Measurements from ENCODE around the gene TOR2A. TPM values are rescaled to one million over a fixed set of nuclear protein-coding genes. Genes with fewer than 3 reads are reported as not detected.

TOR2A gene
- total and polyA plus RNA-seq, 2 donors (not counting 3 experiments of a cell fraction or from before 2014, with no cell fraction given) = 19.3 to 23.9 TPM

DNA sequence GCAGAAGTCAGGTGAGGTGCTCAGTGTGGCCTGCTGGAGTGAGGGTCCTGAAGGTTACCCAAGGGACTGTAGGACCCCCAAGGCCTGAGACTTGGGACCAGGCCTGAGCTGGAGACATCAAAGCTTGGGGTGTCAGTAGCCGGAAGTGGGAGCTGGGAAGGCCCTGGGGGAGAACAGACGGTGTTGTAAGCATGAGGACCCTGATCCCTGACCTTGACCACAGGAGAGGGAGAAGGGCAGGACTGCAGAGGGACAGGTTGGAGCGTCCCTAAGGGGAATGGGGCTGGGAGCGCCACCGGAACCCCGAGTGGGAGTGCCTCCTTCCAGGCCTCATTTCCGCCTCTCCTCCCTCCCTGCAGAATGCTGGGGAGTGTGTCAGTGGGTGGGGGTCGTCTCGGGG is 18.7 kb downstream of the TOR2A start:
- Histone ChIP-seq H3K4me2 (ENCODE audit: insufficient read depth, low read length) (no peak overlapping the region), H4K20me1 (replicated peaks; ENCODE audit: control insufficient read depth, extremely low read depth, insufficient read depth, low read length) (no peaks in the 10 kb centered on the region), H3K79me2 (ENCODE audit: control insufficient read depth, insufficient read depth, low read length) (peaks cover 5% of the 10 kb centered on the region), H2AFZ (ENCODE audit: low read depth, low read length) (no peak overlapping the region), H3K9me1 (replicated peaks; ENCODE audit: control insufficient read depth, extremely low read depth, insufficient read depth, low read length) (no peaks in the 10 kb centered on the region), H3K36me3 (ENCODE audit: control insufficient read depth in 2 of 2, extremely low read depth in 1 of 2, insufficient read depth in 2 of 2, low read length in 2 of 2) (no peaks in the 10 kb centered on the region), H3K4me1 (ENCODE audit: control insufficient read depth, extremely low read depth, insufficient read depth, low read length) (peaks cover 5% of the 10 kb centered on the region), H3K4me3 (replicated peaks in 1 of 3; ENCODE audit: insufficient read depth in 1 of 3, low read depth in 1 of 3, low read length in 3 of 3) (no peak overlapping the region), H3K9me3 (replicated peaks; ENCODE audit: control insufficient read depth, insufficient read depth, low read length) (no peaks in the 10 kb centered on the region), H3K9ac (replicated peaks; ENCODE audit: extremely low read depth, insufficient read depth, low read length) (no peak overlapping the region), H3K27ac (ENCODE audit: insufficient read depth, low read depth, low read length) (no peak overlapping the region), H3K27me3 (ENCODE audit: control insufficient read depth in 2 of 2, insufficient read depth in 2 of 2, low read length in 2 of 2) (no peaks in the 10 kb centered on the region)
- intact Hi-C loops (cut with micrococcal nuclease) (loop anchor here (5.0 kb wide), 2 partner anchors 104 to 489 kb away; partner anchors contain the start of gene STXBP1), dilution Hi-C loops (cut with MboI; ENCODE audit: extremely low pct_ligation_motif_present, low sequenced_read_pairs) (no loop called here)
- ChIA-PET POLR2A (no interaction called here), CTCF (interaction anchor here (2.5 kb wide), 1 partner anchor 18 kb away, joined by 30 read pairs; the partner anchor contains the start of gene TOR2A)
- no peak for TF ChIP-seq FOS (IDR thresholded peaks at IDR 0.05; ENCODE audit: borderline replicate concordance, insufficient read depth, low read length)
- no peak for TF ChIP-seq EZH2 (IDR thresholded peaks at IDR 0.05; ENCODE audit: borderline replicate concordance, low read depth, low read length, severe bottlenecking)
- no peak for TF ChIP-seq GATA2 (IDR thresholded peaks at IDR 0.05; ENCODE audit: insufficient read depth, insufficient read length, low read depth, low read length)
- TF ChIP-seq CTCF (IDR thresholded peaks at IDR 0.05; ENCODE audit: extremely low read depth in 1 of 2, insufficient read depth in 1 of 2, low read depth in 1 of 2, low read length in 2 of 2) = no peak
- no peak for TF ChIP-seq MAX (IDR thresholded peaks at IDR 0.05; ENCODE audit: insufficient read depth, insufficient read length)
- TF ChIP-seq POLR2AphosphoS5 (IDR thresholded peaks at IDR 0.05; ENCODE audit: insufficient read depth, low read depth, low read length) = no peak
- no peak for TF ChIP-seq POLR2A (IDR thresholded peaks at IDR 0.05; ENCODE audit: low read depth, low read length)
- TF ChIP-seq JUN (IDR thresholded peaks at IDR 0.05; ENCODE audit: borderline replicate concordance, insufficient read depth, insufficient read length, low read depth) = no peak
- TF ChIP-seq MYC (IDR thresholded peaks at IDR 0.05; ENCODE audit: low read depth, low read length) = no peak
- no TSS peak for BruUV-seq (replicated peaks)
- FAIRE-seq = no peak
- DNase-seq (ENCODE audit: low read depth, low spot score) = no peak

Measured in endothelial cell of umbilical vein (primary cell).